ENCODE results near the gene SALL3. TPM values are rescaled to one million over a fixed set of nuclear protein-coding genes. Genes with fewer than 3 reads are reported as not detected.
"Not testable (repeated sequence)": the region's sequence is repeated elsewhere in the genome, so short reads cannot be mapped to it uniquely, and the experiment has no call there.

SALL3 gene
- total RNA-seq, 1 donor from 2014 or later, result 7.4 TPM

GRCh38 chr18:78936251-78937005, 43.2 kb upstream of the SALL3 start:
- no peak for DNase-seq (ENCODE audit: extremely low spot score in 2 of 2)
- TF ChIP-seq CTCF (IDR thresholded peaks at IDR 0.05), result no peak
- TF ChIP-seq POLR2AphosphoS5 (IDR thresholded peaks at IDR 0.05; ENCODE audit: insufficient read depth in 1 of 2, low read depth in 1 of 2), result no peak
- no peak for TF ChIP-seq POLR2A (IDR thresholded peaks at IDR 0.05)

GRCh38 chr18:78937166-78937565, 42.5 kb upstream of the SALL3 start:
- DNase-seq (ENCODE audit: extremely low spot score in 2 of 2), result no peak
- H3K36me3 ChIP-seq, result no peaks in the 10 kb centered on the region

More at GRCh38 chr18:78936251-78937005, 43.2 kb upstream of the SALL3 start:
- Histone ChIP-seq H3K4me1 (no peaks in the 10 kb centered on the region), H3K27me3 (no peaks in the 10 kb centered on the region), H3K9me3 (no peaks in the 10 kb centered on the region), H3K36me3 (no peaks in the 10 kb centered on the region), H3K4me3 (no peak overlapping the region), H3K27ac (no peak overlapping the region)
- intact Hi-C loops (cut with DNase I), result no loop called here

GRCh38 chr18:78939105-78939504, 40.5 kb upstream of the SALL3 start:
- Histone ChIP-seq H3K4me3 (no peak overlapping the region), H3K27me3 (no peaks in the 10 kb centered on the region), H3K36me3 (no peaks in the 10 kb centered on the region), H3K9me3 (no peaks in the 10 kb centered on the region), H3K27ac (no peak overlapping the region), H3K4me1 (no peaks in the 10 kb centered on the region)
- intact Hi-C loops (cut with DNase I), result no loop called here
- DNase-seq (ENCODE audit: extremely low spot score in 2 of 2), result no peak
- TF ChIP-seq POLR2A (IDR thresholded peaks at IDR 0.05) (no peak), POLR2AphosphoS5 (IDR thresholded peaks at IDR 0.05; ENCODE audit: insufficient read depth in 1 of 2, low read depth in 1 of 2) (no peak), CTCF (IDR thresholded peaks at IDR 0.05) (no peak)

More at GRCh38 chr18:78937166-78937565, 42.5 kb upstream of the SALL3 start:
- no peaks in the 10 kb centered on the region for H3K9me3 ChIP-seq
- TF ChIP-seq POLR2A (IDR thresholded peaks at IDR 0.05) (no peak), CTCF (IDR thresholded peaks at IDR 0.05) (no peak), POLR2AphosphoS5 (IDR thresholded peaks at IDR 0.05; ENCODE audit: insufficient read depth in 1 of 2, low read depth in 1 of 2) (no peak)
- H3K4me1 ChIP-seq, result no peaks in the 10 kb centered on the region
- H3K27ac ChIP-seq, result no peak overlapping the region
- no peaks in the 10 kb centered on the region for H3K27me3 ChIP-seq
- intact Hi-C loops (cut with DNase I), result no loop called here
- H3K4me3 ChIP-seq, result no peak overlapping the region

GRCh38 chr18:78939734-78940494, 39.7 kb upstream of the SALL3 start:
- no peak for TF ChIP-seq POLR2A (IDR thresholded peaks at IDR 0.05)
- no peak for TF ChIP-seq POLR2AphosphoS5 (IDR thresholded peaks at IDR 0.05; ENCODE audit: insufficient read depth in 1 of 2, low read depth in 1 of 2)
- no peak for TF ChIP-seq CTCF (IDR thresholded peaks at IDR 0.05)
- Histone ChIP-seq H3K36me3 (no peaks in the 10 kb centered on the region), H3K9me3 (no peaks in the 10 kb centered on the region), H3K4me3 (no peak overlapping the region), H3K27me3 (no peaks in the 10 kb centered on the region), H3K4me1 (no peaks in the 10 kb centered on the region), H3K27ac (no peak overlapping the region)
- intact Hi-C loops (cut with DNase I), result no loop called here
- no peak for DNase-seq (ENCODE audit: extremely low spot score in 2 of 2)

GRCh38 chr18:78942236-78942635, 37.4 kb upstream of the SALL3 start:
- H3K4me3 ChIP-seq; H3K36me3 ChIP-seq; H3K27ac ChIP-seq; H3K27me3 ChIP-seq; intact Hi-C loops (cut with DNase I); DNase-seq (ENCODE audit: extremely low spot score in 2 of 2); H3K4me1 ChIP-seq; H3K9me3 ChIP-seq: not testable (repeated sequence)

Measured in vagina (tissue), 2 donors.